Stimulated activated CD4-positive, alpha-beta T cell treated with anti-CD3 and anti-CD28 coated beads, Interleukin-15, amount 100 ng/mL, for 48 hours (primary cell): ENCODE data around the gene WDR62.

Source experiments
- DNase-seq, 2 donors: peaks; one replicate each; pipeline ENCODE4 v3.0.0-alpha.2; 2020; ENCODE audit warnings: low read depth in 2 of 2

The WDR62 gene

DNA sequence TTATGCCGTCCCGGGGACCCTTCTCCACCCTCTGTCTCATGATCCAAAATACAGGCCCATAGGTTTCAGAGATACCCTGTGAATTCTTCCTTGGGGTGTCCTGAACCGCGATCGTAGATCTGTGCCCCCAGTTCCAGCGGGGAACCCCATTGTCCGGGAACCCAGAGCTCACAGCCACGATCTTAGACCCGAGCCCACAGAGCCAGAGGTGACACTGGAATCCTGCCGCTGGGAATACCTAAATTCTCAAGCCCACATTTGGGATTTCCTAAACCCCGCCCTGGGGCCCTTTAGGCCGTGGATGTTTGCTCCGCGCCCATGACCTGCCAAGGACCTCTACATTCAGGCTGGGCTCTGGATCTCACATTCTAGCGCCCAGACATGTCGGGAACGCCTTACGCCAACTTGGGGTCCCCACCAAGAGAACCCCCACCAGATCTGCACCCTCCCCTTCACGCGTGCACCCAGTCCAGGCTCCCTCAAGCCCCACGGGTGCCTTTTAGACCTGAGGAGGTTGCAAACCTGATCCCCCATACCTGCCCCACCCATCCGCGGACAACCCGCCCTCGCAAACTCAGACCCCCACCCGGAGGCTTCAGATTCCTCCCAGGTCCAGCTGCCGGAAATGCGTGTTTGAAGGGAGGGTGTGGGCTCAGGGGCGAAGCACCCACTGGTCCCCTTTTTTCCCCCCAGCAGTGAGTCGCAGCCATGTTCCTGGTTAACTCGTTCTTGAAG is 85.8 kb downstream of the WDR62 start:
- DNase-seq: peak in 1 of 2 donors; percentile 34

DNA sequence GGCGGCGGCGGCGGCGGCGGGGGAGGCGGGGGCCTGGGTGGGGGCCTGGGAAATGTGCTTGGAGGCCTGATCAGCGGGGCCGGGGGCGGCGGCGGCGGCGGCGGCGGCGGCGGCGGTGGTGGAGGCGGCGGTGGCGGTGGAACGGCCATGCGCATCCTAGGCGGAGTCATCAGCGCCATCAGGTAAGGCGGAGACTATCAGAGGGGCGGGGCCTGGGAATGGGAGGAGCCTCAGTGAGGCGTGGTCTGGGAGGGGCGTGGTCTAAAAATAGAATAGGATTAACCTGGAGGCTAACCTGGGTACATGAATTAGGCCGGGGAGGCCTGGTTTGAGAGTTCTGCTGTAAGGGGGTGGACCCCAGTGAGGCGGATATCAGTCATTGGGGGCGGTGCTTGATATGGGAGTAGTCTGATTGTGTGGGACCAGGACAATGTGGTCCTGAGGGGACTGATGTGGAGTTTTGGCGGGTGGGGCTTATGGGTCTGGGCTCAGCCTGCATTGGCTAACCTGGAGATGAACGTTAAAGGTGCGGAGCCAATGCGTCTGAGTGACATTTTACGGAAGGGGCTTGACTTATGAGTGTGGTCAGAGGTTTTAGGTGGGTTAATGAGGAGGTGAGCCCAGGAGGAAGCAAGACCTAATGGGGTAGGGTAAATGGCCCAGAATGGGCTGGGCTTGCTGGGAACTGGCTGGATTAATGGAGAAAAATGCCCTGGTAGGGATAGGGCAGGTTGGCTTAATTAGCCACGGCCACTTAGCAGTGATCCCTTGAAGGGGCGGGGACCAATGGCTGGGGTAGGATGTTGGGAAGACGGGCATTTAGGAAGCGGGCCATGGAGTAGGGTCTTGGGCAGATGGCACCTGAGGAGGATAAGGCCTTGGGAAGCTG is 86.6 kb downstream of the WDR62 start:
- peak; percentile 87 to 89 for DNase-seq

DNA sequence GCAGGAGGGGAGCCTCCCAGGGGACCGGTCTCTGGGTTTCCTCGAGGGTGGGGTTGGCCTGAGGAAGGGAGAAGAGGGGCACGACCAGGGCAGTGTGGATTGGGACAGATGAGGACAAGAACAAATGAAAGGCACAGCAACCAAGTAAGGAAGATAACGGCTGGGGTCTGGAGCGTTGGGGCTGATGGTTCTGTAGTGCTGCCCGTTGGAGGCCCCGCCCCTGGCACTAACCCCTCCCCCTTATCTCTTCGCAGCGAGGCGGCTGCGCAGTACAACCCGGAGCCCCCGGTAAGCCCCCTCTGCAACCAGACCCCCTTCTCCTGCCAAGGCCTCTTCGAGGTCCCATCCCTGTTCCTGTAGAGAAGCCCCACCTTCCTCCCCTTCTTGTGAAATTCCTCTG is 87.3 kb downstream of the WDR62 start:
- DNase-seq: no peak

DNA sequence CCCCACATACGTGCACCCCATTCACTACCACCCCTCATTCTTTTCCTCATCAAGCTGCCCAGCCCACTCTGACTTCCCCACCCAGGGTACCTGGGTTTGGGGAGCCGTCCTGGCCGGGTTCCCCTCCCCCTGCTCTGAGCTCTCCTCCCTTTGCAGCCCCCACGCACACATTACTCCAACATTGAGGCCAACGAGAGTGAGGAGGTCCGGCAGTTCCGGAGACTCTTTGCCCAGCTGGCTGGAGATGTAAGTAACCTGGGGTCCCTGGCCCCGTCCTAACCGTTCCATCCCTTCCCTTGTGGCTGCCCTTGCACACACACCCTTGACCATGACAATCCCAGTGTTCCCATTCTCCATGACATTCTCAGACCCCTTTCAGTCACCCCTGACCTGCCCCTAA is 87.8 kb downstream of the WDR62 start:
- DNase-seq: no peak

DNA sequence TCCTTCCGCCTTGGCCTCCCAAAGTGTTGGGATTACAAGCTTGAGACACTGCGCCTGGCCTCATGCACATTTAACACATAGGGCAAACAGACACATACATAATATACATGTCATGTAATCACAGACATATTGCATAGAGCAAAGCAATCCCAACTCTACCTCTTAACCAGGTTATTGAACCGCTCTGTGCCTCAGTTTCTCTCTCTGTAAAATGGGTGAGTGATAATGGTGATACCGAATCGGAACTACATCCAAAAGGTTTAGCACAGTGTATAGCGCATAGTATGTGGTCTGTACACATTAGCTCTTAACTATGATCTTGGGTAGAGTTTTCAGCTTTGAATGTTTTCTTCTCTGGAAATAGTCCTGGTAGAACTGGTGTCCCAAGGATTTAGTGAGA is 89.9 kb downstream of the WDR62 start:
- no peak for DNase-seq

DNA sequence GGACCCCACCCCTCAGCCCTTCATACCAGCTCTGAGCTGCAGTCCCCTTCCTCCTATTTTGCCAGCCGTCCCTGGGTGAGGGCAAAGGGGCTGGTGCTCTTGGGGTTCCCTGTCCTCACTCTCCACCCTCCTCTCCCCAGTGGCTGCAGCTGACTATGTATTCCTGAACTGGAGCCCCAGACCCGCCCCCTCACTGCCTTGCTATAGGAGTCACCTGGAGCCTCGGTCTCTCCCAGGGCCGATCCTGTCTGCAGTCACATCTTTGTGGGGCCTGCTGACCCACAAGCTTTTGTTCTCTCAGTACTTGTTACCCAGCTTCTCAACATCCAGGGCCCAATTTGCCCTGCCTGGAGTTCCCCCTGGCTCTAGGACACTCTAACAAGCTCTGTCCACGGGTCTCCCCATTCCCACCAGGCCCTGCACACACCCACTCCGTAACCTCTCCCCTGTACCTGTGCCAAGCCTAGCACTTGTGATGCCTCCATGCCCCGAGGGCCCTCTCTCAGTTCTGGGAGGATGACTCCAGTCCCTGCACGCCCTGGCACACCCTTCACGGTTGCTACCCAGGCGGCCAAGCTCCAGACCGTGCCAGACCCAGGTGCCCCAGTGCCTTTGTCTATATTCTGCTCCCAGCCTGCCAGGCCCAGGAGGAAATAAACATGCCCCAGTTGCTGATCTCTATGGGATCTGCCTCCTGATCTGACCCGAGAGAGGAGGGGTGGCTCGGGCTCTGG is 95.1 kb downstream of the WDR62 start:
- DNase-seq: no peak

DNA sequence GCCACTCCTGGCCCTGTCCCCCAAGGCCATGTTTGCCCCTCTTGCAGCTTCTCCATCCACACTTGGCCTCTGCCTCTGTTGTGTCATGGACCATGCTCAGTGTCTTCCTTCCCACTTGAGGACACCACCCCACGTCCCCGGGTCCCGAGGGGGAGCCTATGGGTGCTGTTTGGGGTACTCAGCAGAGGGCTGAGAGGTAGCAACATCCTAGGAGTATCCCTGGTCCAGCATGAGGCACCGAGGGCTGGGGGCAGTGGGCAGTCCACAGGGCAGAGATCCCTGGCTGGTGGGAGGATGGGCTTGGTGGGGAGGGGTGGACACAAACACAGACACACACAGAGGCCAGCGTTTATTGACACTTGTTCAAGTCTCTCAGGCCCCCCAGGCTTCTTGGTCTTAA is 95.9 kb downstream of the WDR62 start:
- DNase-seq: no peak

DNA sequence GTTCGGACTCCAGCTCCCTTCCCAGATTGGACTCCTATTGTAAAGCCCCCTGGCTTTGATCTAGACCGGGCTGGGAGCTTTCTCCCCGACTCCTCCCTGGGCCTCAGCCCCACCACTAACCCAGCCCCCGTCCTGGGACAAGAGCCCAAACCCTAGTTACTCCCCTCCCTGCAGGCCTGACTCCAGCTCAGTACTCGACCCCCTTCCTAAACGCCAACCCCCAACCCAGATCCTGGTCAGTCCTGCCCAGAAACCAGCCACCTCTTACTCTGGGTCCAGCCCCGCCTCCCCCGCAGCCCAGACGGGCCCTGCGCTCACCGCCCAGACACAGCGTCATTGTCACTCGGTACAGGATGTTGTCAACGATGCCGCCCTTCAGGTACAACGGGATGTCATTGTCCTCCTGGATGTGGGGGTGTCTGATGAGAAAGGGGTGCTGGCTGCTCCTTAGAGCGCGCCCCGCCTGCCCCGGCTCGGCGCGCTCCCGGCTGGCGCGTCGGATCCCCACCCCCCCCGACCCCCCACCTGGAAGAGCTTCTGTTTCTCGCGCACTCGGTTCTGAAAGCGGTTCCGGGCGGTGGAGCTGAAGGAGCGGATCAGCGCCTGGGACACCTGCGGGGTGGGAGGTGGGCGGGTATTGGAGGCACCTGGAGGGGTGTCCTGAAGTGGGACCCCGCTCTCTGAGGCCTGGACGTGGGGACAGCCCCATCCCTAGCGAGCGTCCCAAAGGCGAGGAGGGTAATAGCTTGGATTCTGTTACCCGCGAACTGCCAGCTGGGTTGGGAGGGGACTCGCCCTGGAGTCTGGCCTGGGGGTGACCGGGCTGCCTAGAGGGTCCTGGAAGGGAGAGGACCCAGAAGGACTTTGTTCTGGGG is 96.7 kb downstream of the WDR62 start:
- DNase-seq: no peak

DNA sequence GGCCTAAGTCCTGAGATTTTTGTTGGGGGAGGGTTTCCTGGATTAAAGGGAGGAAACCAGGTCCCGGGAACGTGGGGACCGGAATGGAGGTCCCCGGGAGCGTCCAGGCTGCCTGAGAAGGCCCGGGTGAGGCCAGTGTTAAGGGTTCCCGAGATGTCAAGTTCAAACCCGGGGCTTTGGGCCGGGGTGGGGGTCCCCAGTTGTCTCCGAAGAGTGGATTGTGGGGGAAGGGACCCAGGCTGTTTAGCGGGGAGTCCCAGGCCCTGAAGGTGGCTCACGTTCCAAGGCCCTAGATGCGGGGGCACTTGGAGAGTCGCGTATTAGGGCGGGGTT is 97.3 kb downstream of the WDR62 start:
- DNase-seq: no peak

DNA sequence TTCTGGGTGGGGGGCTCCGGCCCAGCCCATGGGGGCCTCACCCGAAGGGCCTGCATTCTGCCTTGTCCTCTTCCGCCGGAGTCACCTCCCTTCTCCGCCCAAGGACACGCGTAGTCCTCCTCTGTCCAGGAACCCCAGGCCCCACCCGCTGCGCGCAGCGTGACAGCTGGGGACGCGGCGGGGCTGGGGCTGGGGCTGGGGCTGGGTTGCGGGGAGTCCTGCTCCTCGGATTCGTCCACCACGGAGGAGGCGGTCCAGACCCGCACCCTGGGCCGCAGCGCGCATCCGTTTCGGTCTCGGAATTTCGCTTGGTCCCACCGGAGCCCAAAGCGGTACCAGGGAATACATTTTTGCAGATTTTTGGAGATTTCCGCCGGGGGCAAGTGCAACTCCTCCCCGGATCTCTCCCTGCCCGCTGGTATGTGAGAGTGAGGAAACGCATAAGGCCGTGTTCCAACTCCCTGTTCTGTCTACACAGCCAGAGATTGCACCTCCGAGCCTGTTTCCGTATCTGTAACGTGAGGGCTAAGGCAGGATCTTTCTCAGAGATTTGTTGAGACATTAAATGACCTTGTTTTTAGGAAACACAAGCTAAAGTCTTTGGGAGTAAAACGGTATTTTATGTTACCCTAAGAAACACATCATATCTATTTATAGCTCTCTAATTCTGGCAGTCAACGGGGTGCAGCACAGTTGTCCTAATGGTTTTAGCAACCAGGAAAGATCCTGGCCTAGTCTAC is 97.8 kb downstream of the WDR62 start, which contains the start of gene COX7A1:
Gene COX7A1, minus strand, starts transcription at position 96 of the 740 bp plus-strand sequence. Its CDS starts 40 bp downstream, at position 56.
- DNase-seq: no peak

DNA sequence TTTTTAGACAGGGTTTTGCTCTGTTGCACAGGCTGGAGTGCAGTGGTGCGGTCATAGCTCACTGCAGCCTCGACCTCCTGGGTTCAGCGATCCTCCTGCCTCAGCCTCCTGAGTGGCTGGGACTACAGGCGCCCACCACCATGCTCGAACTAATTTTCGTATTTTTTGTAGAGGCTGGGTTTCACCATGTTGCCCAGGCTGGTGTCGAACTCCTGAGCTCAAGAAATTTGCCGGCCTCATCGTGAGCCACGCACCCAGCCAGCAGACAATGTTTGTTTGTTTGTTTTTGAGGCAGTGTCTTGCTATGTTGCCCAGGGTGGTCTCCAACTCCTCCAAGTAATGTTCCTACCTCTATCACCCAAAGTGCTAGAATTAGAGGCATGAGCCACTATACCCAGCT is 98.4 kb downstream of the WDR62 start:
- no peak for DNase-seq
